Sigmoid colon (tissue), 4 donors: Measurements from ENCODE around the gene ASIC3.

Experiments used
- CTCF ChIP-seq, 4 experiments: fragments of 450-650 bp in 3 of 4; fragments of 200-600 bp in 1 of 4; IDR thresholded peaks; one replicate each; pipeline ENCODE4 v1.5.1; 2016 to 2019; ENCODE audit warnings: antibody characterized with exemption in 4 of 4, mild to moderate bottlenecking in 3 of 4, moderate library complexity in 2 of 4
- EP300 ChIP-seq, 4 donors: sonication (generic); formaldehyde crosslinking; IDR thresholded peaks; one replicate each; pipeline ENCODE4 v1.6.1; 2017; ENCODE audit warnings: antibody characterized with exemption in 4 of 4
- POLR2AphosphoS5 ChIP-seq, 4 donors: sonication (generic); formaldehyde crosslinking; IDR thresholded peaks; one replicate each; pipeline ENCODE4 v1.6.1; 2017; ENCODE audit warnings: antibody characterized with exemption in 4 of 4

DNA sequence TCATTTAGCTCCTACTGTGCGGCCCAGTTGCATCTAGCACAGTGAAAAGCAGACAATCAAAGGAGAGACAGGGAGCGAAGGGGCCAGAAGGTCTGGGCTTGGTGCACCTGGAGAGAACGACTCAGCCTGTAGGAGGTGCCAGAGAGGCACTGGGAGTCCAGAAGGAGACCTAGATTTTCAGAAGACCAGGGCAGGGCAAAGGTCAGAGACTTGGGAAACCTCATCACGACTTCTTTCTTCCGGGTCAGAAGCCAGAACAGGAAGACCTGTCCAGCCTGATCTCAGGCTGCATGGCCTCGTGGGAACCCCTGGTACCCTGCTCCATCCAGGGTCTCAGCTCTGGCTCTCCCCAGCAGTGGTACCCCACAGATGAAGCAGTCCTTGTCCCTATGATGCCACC, 43.1 kb downstream of the ASIC3 start:
- TF ChIP-seq CTCF (IDR thresholded peaks at IDR 0.05) (peak in 2 of 4 experiments; percentile 30 to 31), POLR2AphosphoS5 (IDR thresholded peaks at IDR 0.05) (no peak), EP300 (IDR thresholded peaks at IDR 0.05) (no peak)
